ENCODE measurements around the gene FAM170B.
A peak's percentile ranks its signal among the peaks of the same experiment; 100 is the strongest.

The FAM170B gene

DNA sequence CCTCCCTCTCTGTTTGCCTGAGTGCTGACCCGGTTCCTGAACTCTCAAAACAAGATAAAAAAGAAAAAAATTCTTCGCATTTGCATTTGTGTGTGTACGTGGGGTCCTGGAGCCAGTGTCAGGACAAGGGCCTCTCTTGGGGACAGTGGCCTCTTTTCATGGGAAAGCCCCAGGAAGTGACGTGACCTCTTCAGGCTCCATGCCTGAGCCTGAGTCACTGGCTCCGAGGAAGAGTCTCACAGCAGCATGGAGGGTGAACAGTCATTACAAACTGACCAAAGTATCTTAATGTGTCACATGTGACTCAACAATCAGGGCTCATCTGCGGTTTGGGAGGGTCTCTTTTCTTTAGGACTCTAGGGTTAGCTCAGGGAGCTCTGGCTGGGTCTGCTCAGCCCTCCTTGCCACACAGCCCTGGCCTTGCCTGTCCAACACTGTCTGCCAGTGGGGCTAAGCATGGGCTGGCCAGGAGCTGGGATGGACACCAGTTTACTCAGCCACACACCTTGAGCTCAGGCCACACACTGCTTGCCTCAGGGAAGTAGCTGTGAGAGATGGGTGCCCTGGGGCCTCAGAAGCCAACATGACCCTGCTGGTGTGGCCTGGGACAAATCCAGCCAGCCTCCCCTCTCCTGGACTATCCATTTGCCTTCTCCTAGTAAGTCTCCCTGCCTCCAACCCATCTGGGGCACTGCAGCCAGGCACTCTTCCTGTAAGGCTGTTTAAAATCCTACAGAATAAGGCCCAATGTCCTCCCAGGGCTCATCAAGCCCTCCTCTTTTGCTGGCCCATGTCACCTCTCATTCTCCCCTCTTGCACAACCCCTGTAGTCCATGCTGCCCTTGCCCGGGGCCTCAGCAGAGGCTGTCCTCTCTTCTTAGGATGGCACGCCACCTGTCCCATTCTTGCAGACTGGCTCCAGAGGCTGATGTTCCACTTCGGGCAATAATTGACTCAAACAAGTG, 43.9 kb upstream of the FAM170B start:
- H3K27ac ChIP-seq, result peak overlapping the region; percentile 70
- DNase-seq, result peak; percentile 87
- no peaks in the 10 kb centered on the region for H3K27me3 ChIP-seq (replicated peaks)
- in situ Hi-C loops (cut with HindIII; ENCODE audit: low pct_ligation_motif_present, low sequenced_read_pairs), result no loop called here
- no peak overlapping the region for H3K4me3 ChIP-seq (ENCODE audit: low read depth, low read length)
- TF ChIP-seq, protein P1, sequence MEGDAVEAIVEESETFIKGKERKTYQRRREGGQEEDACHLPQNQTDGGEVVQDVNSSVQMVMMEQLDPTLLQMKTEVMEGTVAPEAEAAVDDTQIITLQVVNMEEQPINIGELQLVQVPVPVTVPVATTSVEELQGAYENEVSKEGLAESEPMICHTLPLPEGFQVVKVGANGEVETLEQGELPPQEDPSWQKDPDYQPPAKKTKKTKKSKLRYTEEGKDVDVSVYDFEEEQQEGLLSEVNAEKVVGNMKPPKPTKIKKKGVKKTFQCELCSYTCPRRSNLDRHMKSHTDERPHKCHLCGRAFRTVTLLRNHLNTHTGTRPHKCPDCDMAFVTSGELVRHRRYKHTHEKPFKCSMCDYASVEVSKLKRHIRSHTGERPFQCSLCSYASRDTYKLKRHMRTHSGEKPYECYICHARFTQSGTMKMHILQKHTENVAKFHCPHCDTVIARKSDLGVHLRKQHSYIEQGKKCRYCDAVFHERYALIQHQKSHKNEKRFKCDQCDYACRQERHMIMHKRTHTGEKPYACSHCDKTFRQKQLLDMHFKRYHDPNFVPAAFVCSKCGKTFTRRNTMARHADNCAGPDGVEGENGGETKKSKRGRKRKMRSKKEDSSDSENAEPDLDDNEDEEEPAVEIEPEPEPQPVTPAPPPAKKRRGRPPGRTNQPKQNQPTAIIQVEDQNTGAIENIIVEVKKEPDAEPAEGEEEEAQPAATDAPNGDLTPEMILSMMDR (IDR thresholded peaks at IDR 0.05; ENCODE audit: low read depth, low read length, missing control alignments), result no peak
- no peaks in the 10 kb centered on the region for H3K36me3 ChIP-seq (replicated peaks)

DNA sequence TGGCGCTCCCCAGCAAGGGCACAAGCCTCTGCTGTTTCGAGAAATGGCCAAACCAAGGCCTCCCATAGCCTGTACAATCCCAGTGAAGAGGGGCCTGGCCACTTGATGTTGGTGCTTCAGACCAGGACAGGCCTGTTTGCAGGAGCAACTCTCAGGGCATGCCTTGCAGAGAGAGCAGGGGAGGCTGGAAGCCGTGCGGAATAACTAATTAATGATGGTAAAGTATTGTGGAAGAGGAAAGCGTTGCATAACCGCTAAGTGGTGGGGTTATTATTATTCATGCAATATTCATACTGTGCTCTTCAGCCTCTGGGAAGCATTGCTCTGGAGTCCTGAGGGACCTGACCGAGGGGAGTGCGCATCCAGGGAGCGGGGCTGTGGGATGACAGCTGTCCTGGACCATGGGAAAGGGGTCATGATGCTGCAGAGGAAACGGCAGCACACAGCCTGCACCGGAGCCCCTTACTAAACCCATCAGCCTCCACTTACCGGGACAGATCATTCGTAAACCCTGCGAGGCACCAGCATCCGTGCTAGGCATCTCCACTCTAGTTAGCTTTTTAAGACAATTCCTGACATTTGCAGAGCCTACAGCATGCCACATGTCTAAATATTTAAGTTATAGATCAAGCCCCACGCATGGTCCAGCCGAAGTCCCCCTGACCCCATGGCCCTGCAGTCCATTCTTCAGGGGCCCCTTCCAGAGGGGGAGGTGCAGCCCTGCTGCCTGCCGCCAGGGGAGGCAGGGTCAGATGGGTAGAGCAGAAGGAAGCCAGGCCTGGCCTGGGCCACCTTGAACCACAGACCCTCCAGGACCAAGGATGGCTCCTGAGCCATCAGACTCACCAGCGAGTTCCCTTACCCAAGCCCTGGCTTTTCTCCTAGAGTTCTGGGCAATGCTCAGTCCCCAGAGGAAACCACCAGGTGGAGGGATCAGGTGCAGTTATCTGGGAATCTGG, 42.8 kb upstream of the FAM170B start:
- no peaks in the 10 kb centered on the region for H3K36me3 ChIP-seq (replicated peaks)
- H3K27ac ChIP-seq, result peak overlapping the region; percentile 70
- DNase-seq, result no peak
- no peak overlapping the region for H3K4me3 ChIP-seq (ENCODE audit: low read depth, low read length)
- no peaks in the 10 kb centered on the region for H3K27me3 ChIP-seq (replicated peaks)
- in situ Hi-C loops (cut with HindIII; ENCODE audit: low pct_ligation_motif_present, low sequenced_read_pairs), result no loop called here
- TF ChIP-seq, protein P1 (IDR thresholded peaks at IDR 0.05; ENCODE audit: low read depth, low read length, missing control alignments), result peak; percentile 31

DNA sequence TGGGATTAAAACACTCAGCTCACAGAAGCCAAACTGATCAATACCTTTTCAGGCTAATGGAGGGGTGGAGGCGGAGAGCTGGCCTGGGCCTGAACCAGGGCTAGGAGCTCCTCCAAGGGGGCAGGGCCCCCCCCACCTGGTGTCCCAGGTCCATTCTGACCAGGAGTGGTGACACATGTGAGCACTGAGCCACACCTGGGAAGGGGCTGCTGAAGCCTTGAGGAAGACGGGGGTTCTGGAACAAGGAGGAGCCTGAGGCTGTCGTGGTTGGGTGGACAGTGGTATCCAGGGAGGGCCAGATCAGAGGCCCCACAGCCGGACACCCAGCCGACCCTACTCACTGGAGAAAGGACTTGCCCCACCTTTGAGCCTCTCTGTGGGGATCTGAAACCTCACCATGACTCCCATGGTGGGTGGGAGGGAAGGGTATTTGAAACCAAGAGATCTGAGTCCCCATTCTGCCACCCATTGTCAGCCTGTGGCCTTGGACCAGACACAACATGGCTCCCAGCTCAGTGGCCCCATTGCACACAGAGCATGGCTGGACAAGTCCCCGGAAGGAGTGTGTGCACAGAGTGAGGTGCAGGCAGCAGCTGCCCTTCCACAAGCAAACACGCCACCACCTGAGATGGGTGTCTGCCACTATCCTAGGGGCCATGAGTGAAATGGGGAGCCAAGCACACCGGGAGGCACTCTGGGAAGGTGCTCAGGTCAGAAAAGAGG, 41.9 kb upstream of the FAM170B start:
- Histone ChIP-seq H3K4me3 (ENCODE audit: low read depth, low read length) (no peak overlapping the region), H3K36me3 (replicated peaks) (no peaks in the 10 kb centered on the region), H3K27ac (no peak overlapping the region), H3K27me3 (replicated peaks) (no peaks in the 10 kb centered on the region)
- in situ Hi-C loops (cut with HindIII; ENCODE audit: low pct_ligation_motif_present, low sequenced_read_pairs), result no loop called here
- no peak for DNase-seq
- TF ChIP-seq, protein P1 (IDR thresholded peaks at IDR 0.05; ENCODE audit: low read depth, low read length, missing control alignments), result no peak

DNA sequence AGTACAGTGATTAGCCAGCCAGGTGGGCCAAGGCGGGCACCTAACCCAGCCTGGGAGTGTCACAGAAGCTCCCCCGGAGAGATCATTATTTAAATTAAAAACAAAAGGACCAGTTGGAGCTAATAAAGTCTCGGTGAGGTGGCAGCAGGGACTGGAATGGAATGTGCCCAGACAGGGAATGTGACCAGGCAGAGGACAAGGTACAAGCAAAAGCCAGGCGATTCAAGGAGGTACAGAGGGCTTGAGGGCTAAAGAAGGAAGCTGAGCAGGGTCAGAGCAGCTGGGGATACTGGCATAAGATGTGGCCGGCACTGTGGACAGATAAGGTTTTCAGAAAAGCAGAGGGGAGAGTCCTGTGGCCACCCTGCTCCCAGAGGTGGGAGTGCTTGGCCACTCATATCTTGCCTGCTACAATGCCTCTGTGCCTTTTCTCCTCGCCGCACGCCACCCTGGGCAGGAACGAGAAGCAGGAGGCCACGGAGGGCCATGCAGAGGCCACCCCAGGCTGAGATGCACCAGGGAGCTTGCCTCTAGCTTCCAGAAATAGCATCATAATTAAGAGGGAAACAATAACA, 41.2 kb upstream of the FAM170B start:
- H3K27me3 ChIP-seq (replicated peaks), result no peaks in the 10 kb centered on the region
- H3K27ac ChIP-seq, result no peak overlapping the region
- DNase-seq, result no peak
- TF ChIP-seq, protein P1 (IDR thresholded peaks at IDR 0.05; ENCODE audit: low read depth, low read length, missing control alignments), result no peak
- no peaks in the 10 kb centered on the region for H3K36me3 ChIP-seq (replicated peaks)
- H3K4me3 ChIP-seq (ENCODE audit: low read depth, low read length), result no peak overlapping the region
- in situ Hi-C loops (cut with HindIII; ENCODE audit: low pct_ligation_motif_present, low sequenced_read_pairs), result no loop called here

DNA sequence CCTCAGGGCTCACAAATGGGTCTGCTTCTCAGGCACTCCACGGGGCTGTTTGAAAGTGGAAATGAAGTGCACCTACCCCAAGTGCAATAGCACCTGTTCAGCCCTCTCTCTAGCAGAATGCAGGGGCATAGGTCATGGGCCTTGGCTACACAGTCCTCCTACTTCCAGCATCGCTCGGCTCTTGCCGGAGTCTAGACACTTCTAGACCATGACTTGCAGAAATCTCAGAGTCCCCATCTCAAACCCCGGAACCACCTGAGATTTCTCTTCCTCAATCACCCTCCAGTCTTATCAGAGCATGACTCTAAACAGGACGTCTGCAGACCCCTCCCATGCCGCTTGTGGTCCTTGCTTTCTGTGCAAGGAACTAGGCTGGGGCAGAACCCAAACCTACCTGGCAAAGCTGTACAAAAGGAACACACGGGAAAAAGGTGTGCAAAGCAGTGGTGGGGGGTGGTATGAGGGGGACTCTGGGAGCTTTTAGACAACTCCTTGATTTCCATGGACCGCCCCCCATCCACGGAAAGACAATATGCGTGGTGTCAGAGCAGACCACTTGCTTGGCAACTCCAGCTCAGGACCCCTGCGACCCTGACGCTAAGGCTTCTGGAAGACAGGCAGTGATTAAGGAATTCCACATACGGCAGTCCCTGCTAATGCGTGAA, 40.6 kb upstream of the FAM170B start:
- TF ChIP-seq, protein P1 (IDR thresholded peaks at IDR 0.05; ENCODE audit: low read depth, low read length, missing control alignments), result no peak
- no peak overlapping the region for H3K4me3 ChIP-seq (ENCODE audit: low read depth, low read length)
- in situ Hi-C loops (cut with HindIII; ENCODE audit: low pct_ligation_motif_present, low sequenced_read_pairs), result no loop called here
- no peak overlapping the region for H3K27ac ChIP-seq
- no peaks in the 10 kb centered on the region for H3K27me3 ChIP-seq (replicated peaks)
- H3K36me3 ChIP-seq (replicated peaks), result no peaks in the 10 kb centered on the region
- DNase-seq, result no peak
